CD4-positive, alpha-beta memory T cell (primary cell): ENCODE data around the gene CALML5. TPM values are rescaled to one million over a fixed set of nuclear protein-coding genes. Genes with fewer than 3 reads are reported as not detected.

Source experiments
- CTCF ChIA-PET: fragments of 350-600 bp; sonication (Branson Sonifier 250); formaldehyde crosslinking; loops from one replicate; lab custom pipeline; 2021; ENCODE audit warnings: inconsistent platforms; ENCODE audit not compliant: partially characterized antibody; lab: Charles Lee
- POLR2A ChIA-PET: fragments of 350-600 bp; sonication (Branson Sonifier 250); formaldehyde crosslinking; loops from one replicate; lab custom pipeline; 2021; ENCODE audit not compliant: partially characterized antibody; lab: Charles Lee
- DNase-seq, 5 donors: peaks; one replicate each; pipeline versions ENCODE4 v3.0.0 to v3.0.0-alpha.2; 2020 to 2022; ENCODE audit warnings: mixed read lengths in 1 of 5
- H3K27ac ChIP-seq: one replicate; pipeline ENCODE4 v1.7.0; 2013; ENCODE audit warnings: low read depth, low read length
- H3K27me3 ChIP-seq: 2 replicates; pipeline ENCODE4 v1.7.0; 2013; ENCODE audit warnings: mild to moderate bottlenecking, low read length, moderate library complexity; ENCODE audit not compliant: insufficient read depth
- H3K36me3 ChIP-seq: 2 replicates; pipeline ENCODE4 v1.7.0; 2013; ENCODE audit warnings: mild to moderate bottlenecking, low read length, moderate library complexity; ENCODE audit not compliant: insufficient read depth
- H3K4me1 ChIP-seq: 2 replicates; pipeline ENCODE4 v1.7.0; 2013; ENCODE audit warnings: mild to moderate bottlenecking, low read length, moderate library complexity; ENCODE audit not compliant: insufficient read depth
- H3K4me3 ChIP-seq, 2 donors: one replicate each; pipeline ENCODE4 v1.7.0; 2013; ENCODE audit warnings: low read length in 2 of 2, mild to moderate bottlenecking in 1 of 2
- H3K9me3 ChIP-seq, 2 donors: one replicate each; pipeline ENCODE4 v1.7.0; 2013; ENCODE audit warnings: low read length in 2 of 2, control low read depth in 1 of 2; ENCODE audit not compliant: control insufficient read depth in 1 of 2
- H3K27ac Mint-ChIP-seq, 7 donors: one replicate each; pipeline ENCODE4 v1.8.0; 2020 to 2021; ENCODE audit warnings: mixed read lengths in 7 of 7, mild to moderate bottlenecking in 6 of 7, inconsistent platforms in 3 of 7, moderate library complexity in 3 of 7
- H3K27me3 Mint-ChIP-seq, 2 donors: one replicate each; pipeline ENCODE4 v1.8.0; 2020 to 2021; ENCODE audit warnings: mixed read lengths in 2 of 2
- H3K36me3 Mint-ChIP-seq, 2 donors: one replicate each; pipeline ENCODE4 v1.8.0; 2020 to 2021; ENCODE audit warnings: mixed read lengths in 2 of 2, inconsistent platforms in 1 of 2, mild to moderate bottlenecking in 1 of 2
- H3K4me1 Mint-ChIP-seq, 4 donors: one replicate each; pipeline ENCODE4 v1.8.0; 2020 to 2021; ENCODE audit warnings: mixed read lengths in 4 of 4, mild to moderate bottlenecking in 1 of 4
- H3K4me3 Mint-ChIP-seq, 8 donors: one replicate each; pipeline ENCODE4 v1.8.0; 2020 to 2021; ENCODE audit warnings: mixed read lengths in 8 of 8, mild to moderate bottlenecking in 7 of 8, moderate library complexity in 6 of 8, inconsistent platforms in 3 of 8
- H3K9me3 Mint-ChIP-seq, 8 donors: one replicate each; pipeline ENCODE4 v1.8.0; 2020 to 2021; ENCODE audit warnings: mixed read lengths in 8 of 8, mild to moderate bottlenecking in 5 of 8, inconsistent platforms in 3 of 8, moderate library complexity in 1 of 8
- intact Hi-C: fragments of 100-400 bp; cut with micrococcal nuclease; formaldehyde crosslinking; loops from one replicate; pipeline ENCODE4 v1.15.1; 2023
- polyA plus RNA-seq, 2 donors: library from polyadenylated mRNA; unstranded; fragments of 300-500 nt; fragmentation: Illumina TruSeq; gene quantifications; one replicate each; pipeline ENCODE4 v1.2.3, GENCODE V29; 2021
- total RNA-seq, 2 experiments: library from RNA; stranded (reverse); gene quantifications; one replicate each; pipeline ENCODE4 v1.2.3, GENCODE V29; 2021

Gene CALML5
- total and polyA plus RNA-seq, 4 experiments from 2014 or later, result not detected

- intact Hi-C loops, result no loop called here
Measured at GRCh38 chr10:5502061-5502521, 2.7 kb upstream of the CALML5 start.

GRCh38 chr10:5500910-5501309 is 1.5 kb upstream of the CALML5 start:
- DNase-seq, result no peak
- Mint-ChIP-seq H3K36me3 (no peaks in the 10 kb centered on the region), H3K4me3 (no peak overlapping the region), H3K4me1 (no peaks in the 10 kb centered on the region), H3K27me3 (peaks cover 6 to 12% of the 10 kb centered on the region in 2 donors), H3K9me3 (no peaks in the 10 kb centered on the region), H3K27ac (no peak overlapping the region)
- Histone ChIP-seq H3K9me3 (no peaks in the 10 kb centered on the region), H3K4me3 (no peak overlapping the region), H3K27me3 (no peaks in the 10 kb centered on the region), H3K27ac (no peak overlapping the region), H3K36me3 (no peaks in the 10 kb centered on the region), H3K4me1 (no peaks in the 10 kb centered on the region)
- intact Hi-C loops, result no loop called here
- ChIA-PET CTCF (interaction anchor here (1.2 kb wide), 2 partner anchors 10 to 92 kb away, joined by 3 read pairs; no protein-coding TSS in a partner anchor), POLR2A (no interaction called here)

More at GRCh38 chr10:5502061-5502521, 2.7 kb upstream of the CALML5 start:
- no peaks in the 10 kb centered on the region for H3K4me1 Mint-ChIP-seq
- no peak overlapping the region for H3K4me3 Mint-ChIP-seq
- peaks cover 6 to 13% of the 10 kb centered on the region in 2 donors for H3K27me3 Mint-ChIP-seq
- no peaks in the 10 kb centered on the region for H3K9me3 Mint-ChIP-seq
- Histone ChIP-seq H3K36me3 (no peaks in the 10 kb centered on the region), H3K27me3 (no peaks in the 10 kb centered on the region), H3K27ac (no peak overlapping the region), H3K9me3 (no peaks in the 10 kb centered on the region), H3K4me3 (no peak overlapping the region), H3K4me1 (no peaks in the 10 kb centered on the region)
- H3K36me3 Mint-ChIP-seq, result no peaks in the 10 kb centered on the region
- POLR2A ChIA-PET, result no interaction called here
- DNase-seq, result no peak
- CTCF ChIA-PET, result interaction anchor here (1.2 kb wide), 2 partner anchors 9 to 90 kb away, joined by 3 read pairs; no protein-coding TSS in a partner anchor
- no peak overlapping the region for H3K27ac Mint-ChIP-seq

GRCh38 chr10:5500162-5500670 is 846 bp upstream of the CALML5 start:
- no peaks in the 10 kb centered on the region for H3K4me1 Mint-ChIP-seq
- peaks cover 6 to 9% of the 10 kb centered on the region in 2 donors for H3K27me3 Mint-ChIP-seq
- peak overlapping the region in 1 of 7 donors; percentile 15 for H3K27ac Mint-ChIP-seq
- intact Hi-C loops, result no loop called here
- Histone ChIP-seq H3K27me3 (no peaks in the 10 kb centered on the region), H3K4me3 (no peak overlapping the region), H3K36me3 (no peaks in the 10 kb centered on the region), H3K9me3 (no peaks in the 10 kb centered on the region), H3K27ac (no peak overlapping the region), H3K4me1 (no peaks in the 10 kb centered on the region)
- ChIA-PET CTCF (interaction anchor here (1.8 kb wide), 1 partner anchor 123 kb away, joined by 5 read pairs; no protein-coding TSS in a partner anchor), POLR2A (no interaction called here)
- H3K9me3 Mint-ChIP-seq, result no peaks in the 10 kb centered on the region
- no peak overlapping the region for H3K4me3 Mint-ChIP-seq
- no peak for DNase-seq
- no peaks in the 10 kb centered on the region for H3K36me3 Mint-ChIP-seq

GRCh38 chr10:5498791-5499492 is 428 bp downstream of the CALML5 start:
- H3K9me3 ChIP-seq, result no peaks in the 10 kb centered on the region
- ChIA-PET CTCF (interaction anchor here (1.8 kb wide), 1 partner anchor 124 kb away, joined by 5 read pairs; no protein-coding TSS in a partner anchor), POLR2A (no interaction called here)
- H3K36me3 ChIP-seq, result no peaks in the 10 kb centered on the region
- no peaks in the 10 kb centered on the region for H3K4me1 Mint-ChIP-seq
- no peak overlapping the region for H3K4me3 Mint-ChIP-seq
- H3K27me3 Mint-ChIP-seq, result peaks cover 6 to 9% of the 10 kb centered on the region in 2 donors
- DNase-seq, result no peak
- H3K9me3 Mint-ChIP-seq, result no peaks in the 10 kb centered on the region
- no peak overlapping the region for H3K4me3 ChIP-seq
- H3K27me3 ChIP-seq, result no peaks in the 10 kb centered on the region
- H3K36me3 Mint-ChIP-seq, result no peaks in the 10 kb centered on the region
- H3K27ac ChIP-seq, result no peak overlapping the region
- intact Hi-C loops, result no loop called here
- H3K27ac Mint-ChIP-seq, result no peak overlapping the region
- no peaks in the 10 kb centered on the region for H3K4me1 ChIP-seq

- no peaks in the 10 kb centered on the region for H3K36me3 ChIP-seq
- Mint-ChIP-seq H3K27ac (no peak overlapping the region), H3K9me3 (no peaks in the 10 kb centered on the region), H3K4me1 (no peaks in the 10 kb centered on the region), H3K4me3 (no peak overlapping the region), H3K27me3 (peaks cover 4 to 7% of the 10 kb centered on the region in 2 donors), H3K36me3 (no peaks in the 10 kb centered on the region)
- H3K27ac ChIP-seq, result no peak overlapping the region
- no peaks in the 10 kb centered on the region for H3K4me1 ChIP-seq
- no peaks in the 10 kb centered on the region for H3K27me3 ChIP-seq
- ChIA-PET CTCF (interaction anchor here (1.8 kb wide), 1 partner anchor 125 kb away, joined by 5 read pairs; no protein-coding TSS in a partner anchor), POLR2A (no interaction called here)
- intact Hi-C loops, result no loop called here
- no peaks in the 10 kb centered on the region for H3K9me3 ChIP-seq
- H3K4me3 ChIP-seq, result no peak overlapping the region
- DNase-seq, result no peak
Measured at GRCh38 chr10:5497948-5498730, 1.2 kb downstream of the CALML5 start.

DNA sequence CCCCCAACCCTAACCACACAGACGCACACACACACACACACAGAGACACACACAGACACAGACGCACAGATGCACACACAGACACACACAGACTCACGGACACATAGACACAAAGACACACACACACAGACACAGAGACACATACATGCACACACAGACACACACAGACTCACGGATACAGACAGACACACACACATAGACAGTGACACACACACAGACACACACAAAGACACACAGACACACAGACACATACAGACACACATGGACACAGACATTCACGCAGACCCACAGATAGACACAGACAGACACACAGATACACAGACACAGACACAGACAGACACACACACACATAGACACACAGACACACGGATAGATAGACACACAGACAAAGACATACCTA is 2.1 kb downstream of the CALML5 start:
- no peaks in the 10 kb centered on the region for H3K27me3 ChIP-seq
- ChIA-PET CTCF (no interaction called here), POLR2A (no interaction called here)
- no peaks in the 10 kb centered on the region for H3K36me3 ChIP-seq
- no peak for DNase-seq
- no peak overlapping the region for H3K4me3 ChIP-seq
- no peak overlapping the region for H3K27ac ChIP-seq
- Mint-ChIP-seq H3K27me3 (peaks cover 0 to 3% of the 10 kb centered on the region in 2 donors), H3K36me3 (no peaks in the 10 kb centered on the region), H3K27ac (no peak overlapping the region), H3K4me1 (no peaks in the 10 kb centered on the region), H3K4me3 (no peak overlapping the region), H3K9me3 (peaks cover 0 to 4% (median under 1%) of the 10 kb centered on the region in 8 donors)
- no peaks in the 10 kb centered on the region for H3K4me1 ChIP-seq
- no peaks in the 10 kb centered on the region for H3K9me3 ChIP-seq
- intact Hi-C loops, result no loop called here
